ENCODE results near the gene SCRN1. TPM values are rescaled to one million over a fixed set of nuclear protein-coding genes. Genes with fewer than 3 reads are reported as not detected.

The SCRN1 gene
- total RNA-seq = 50.3 and 69.0 TPM in 2 replicates

GRCh38 chr7:29989257-29989995 lies at the start of gene SCRN1:
TSS of gene SCRN1 (minus strand) at chr7:29989801. CDS start at chr7:29969067, 20,734 bp downstream.

GRCh38 chr7:30028216-30028748 lies 38.7 kb upstream of the SCRN1 start, which contains the start of gene PLEKHA8:
TSS of gene PLEKHA8 (plus strand) at chr7:30028412. CDS start at chr7:30028763, 351 bp downstream.

GRCh38 chr7:30026229-30027064 lies 36.8 kb upstream of the SCRN1 start, which contains the start of gene FKBP14:
TSS of gene FKBP14 (minus strand) at chr7:30026702. CDS start at chr7:30026508, 194 bp downstream.

Small RNA genes lying within 50 kb of the gene (small RNA-seq; reads per million reads assigned to genes)
- not detected for gene RF01210

Other genes with a start within 250 kb of the SCRN1 start
- not detected in 2 replicates for gene WIPF3, start 183.3 kb downstream of the SCRN1 start, total RNA-seq
- 21.3 and 23.3 TPM in 2 replicates for gene FKBP14, start 36.9 kb upstream of the SCRN1 start, total RNA-seq
- 7.7 and 11.9 TPM in 2 replicates for gene PLEKHA8, start 38.6 kb upstream of the SCRN1 start, total RNA-seq
- gene MTURN, start 145.2 kb upstream of the SCRN1 start, total RNA-seq = 23.1 and 24.2 TPM in 2 replicates

All from subcutaneous preadipocyte (primary cell).